Thymus (tissue), 11 donors: ENCODE measurements around the gene PLA2G6. TPM values are rescaled to one million over a fixed set of nuclear protein-coding genes. Genes with fewer than 3 reads are reported as not detected.

Experiments
- DNase-seq, 9 donors: peaks; one replicate each; pipeline ENCODE4 v3.0.0-alpha.2; 2013; ENCODE audit warnings: low spot score in 9 of 9, low read depth in 6 of 9, missing footprints in 1 of 9
- H3K27ac ChIP-seq, 2 donors: one replicate each; pipeline ENCODE4 v1.5.1; 2013; ENCODE audit warnings: control low read depth in 1 of 2, low read depth in 1 of 2, low read length in 1 of 2, mild to moderate bottlenecking in 1 of 2, moderate library complexity in 1 of 2
- H3K27me3 ChIP-seq, 2 donors: one replicate each; pipeline ENCODE4 v1.5.1; 2013; ENCODE audit warnings: low read length in 1 of 2; ENCODE audit not compliant: control insufficient read depth in 2 of 2, insufficient read depth in 1 of 2
- H3K36me3 ChIP-seq, 2 donors: one replicate each; pipeline ENCODE4 v1.5.1; 2013; ENCODE audit warnings: low read length in 1 of 2, mild to moderate bottlenecking in 1 of 2, moderate library complexity in 1 of 2; ENCODE audit not compliant: control insufficient read depth in 2 of 2, insufficient read depth in 2 of 2
- H3K4me1 ChIP-seq, 2 donors: one replicate each; pipeline ENCODE4 v1.5.1; 2013; ENCODE audit warnings: low read length in 2 of 2; ENCODE audit not compliant: control insufficient read depth in 2 of 2, insufficient read depth in 2 of 2
- H3K4me3 ChIP-seq, 2 donors: one replicate each; pipeline ENCODE4 v1.5.1; 2013; ENCODE audit warnings: low read length in 2 of 2, control low read depth in 1 of 2, mild to moderate bottlenecking in 1 of 2
- H3K9me3 ChIP-seq, 2 donors: one replicate each; pipeline ENCODE4 v1.5.1; 2013; ENCODE audit warnings: low read length in 1 of 2, mild to moderate bottlenecking in 1 of 2; ENCODE audit not compliant: control insufficient read depth in 2 of 2, insufficient read depth in 1 of 2
- WGBS: extraction: QIAGEN DNeasy Blood & Tissue Kit; methylation state at CpG from one replicate; pipeline ENCODE4 v1.1.7; 2013; 5-methylcytosine and 5-hydroxymethylcytosine counted together
- polyA plus RNA-seq: library from polyadenylated mRNA; stranded (reverse); fragments of 200-250 nt; gene quantifications from one replicate; pipeline ENCODE4 v1.2.3, GENCODE V29; 2013
- total RNA-seq: library from RNA; stranded (reverse); fragments of 120-200 nt; gene quantifications from one replicate; pipeline ENCODE4 v1.2.4, GENCODE V29; 2013
- donor health status: healthy.

Gene PLA2G6
- total and polyA plus RNA-seq, 2 donors, result 25.6 to 103 TPM

DNA sequence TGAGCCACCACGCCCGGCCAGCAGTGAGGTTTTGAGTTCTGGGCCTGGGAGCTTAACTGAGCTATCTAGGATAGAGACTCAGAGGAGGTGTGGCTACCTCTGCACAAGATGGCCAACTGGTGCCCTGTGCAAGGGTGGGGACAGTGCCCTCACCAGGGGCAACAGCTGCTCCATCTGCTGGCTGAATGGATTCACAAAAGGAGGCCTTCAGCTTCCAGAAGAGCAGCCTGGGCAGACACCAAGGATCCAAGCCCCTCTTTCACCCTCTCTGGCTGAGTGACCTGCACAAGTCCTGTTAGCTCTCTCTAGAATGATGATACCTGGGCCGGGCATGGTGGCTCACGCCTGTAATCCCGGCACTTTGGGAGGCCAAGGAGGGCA, 37.6 kb downstream of the PLA2G6 start:
- WGBS, result 90% methylated on average over 5 of the region's 5 CpGs
- Histone ChIP-seq H3K4me1 (peaks cover 5 to 8% of the 10 kb centered on the region in 2 donors), H3K27me3 (no peaks in the 10 kb centered on the region), H3K9me3 (peaks cover 0 to under 1% of the 10 kb centered on the region in 2 donors), H3K36me3 (peaks cover 27 to 31% of the 10 kb centered on the region in 2 donors), H3K4me3 (no peak overlapping the region), H3K27ac (no peak overlapping the region)
- no peak for DNase-seq

DNA sequence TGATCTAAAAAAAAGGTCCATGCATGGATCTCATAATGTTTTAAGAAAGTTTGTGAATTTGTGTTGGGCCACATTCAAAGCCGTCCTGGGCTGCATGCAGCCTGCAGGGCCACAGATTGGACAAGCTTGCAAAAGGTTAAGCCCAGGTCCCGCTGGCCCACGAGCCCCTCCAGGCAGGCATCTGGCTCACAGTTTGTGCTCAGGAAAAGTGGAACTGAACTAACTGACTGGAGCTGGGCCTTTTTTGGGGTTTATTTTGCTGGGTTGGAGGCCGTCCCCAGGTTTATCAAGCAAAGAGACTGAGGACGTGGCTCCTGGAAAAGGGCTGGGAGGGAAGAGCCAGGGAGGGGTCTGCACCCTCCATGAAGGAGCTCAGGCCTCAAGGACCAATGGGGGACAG, 39.0 kb downstream of the PLA2G6 start:
- WGBS, result 88% methylated on average over 5 of the region's 5 CpGs
- Histone ChIP-seq H3K4me1 (no peaks in the 10 kb centered on the region), H3K36me3 (peaks cover 34 to 45% of the 10 kb centered on the region in 2 donors), H3K27me3 (no peaks in the 10 kb centered on the region), H3K4me3 (no peak overlapping the region), H3K9me3 (peaks cover 0 to 1% of the 10 kb centered on the region in 2 donors), H3K27ac (no peak overlapping the region)
- DNase-seq, result no peak

DNA sequence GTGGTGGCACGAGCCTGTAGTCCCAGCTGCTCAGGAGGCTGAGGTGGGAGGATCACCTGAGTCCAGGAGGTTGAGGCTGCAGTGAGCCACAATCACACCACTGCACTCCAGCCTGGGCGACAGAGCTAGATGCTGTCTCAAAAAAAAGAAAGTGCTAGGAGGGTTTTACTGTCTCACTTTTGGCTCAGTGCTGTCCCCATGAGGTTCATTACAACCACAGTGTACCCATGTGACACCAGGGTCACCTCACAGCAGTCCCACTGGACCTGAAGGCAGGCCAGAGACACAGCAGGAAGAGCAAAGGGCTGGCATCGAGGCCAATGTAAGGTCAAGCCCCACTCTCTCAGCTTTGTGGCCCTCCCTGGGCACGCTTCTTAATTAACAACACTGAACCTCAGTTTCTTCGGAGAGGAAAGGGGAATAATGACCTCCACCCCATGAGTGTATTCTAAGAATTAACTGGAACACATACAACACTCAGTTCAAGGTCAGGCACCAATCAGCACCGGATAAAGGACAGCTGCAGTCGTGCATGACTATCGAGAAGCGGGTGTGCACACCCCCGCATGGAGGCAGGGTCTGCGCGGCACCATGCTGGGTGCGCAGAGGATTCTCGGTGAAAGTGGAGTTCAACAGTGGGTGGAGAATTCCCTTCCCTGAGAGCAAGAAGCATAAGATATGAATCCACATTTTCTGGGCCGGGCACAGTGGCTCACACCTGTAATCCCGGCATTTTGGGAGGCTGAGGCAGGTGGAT, 40.2 kb downstream of the PLA2G6 start:
- Histone ChIP-seq H3K4me3 (no peak overlapping the region), H3K4me1 (no peaks in the 10 kb centered on the region), H3K27me3 (no peaks in the 10 kb centered on the region), H3K9me3 (peaks cover 0 to 1% of the 10 kb centered on the region in 2 donors), H3K27ac (no peak overlapping the region), H3K36me3 (peaks cover 37 to 53% of the 10 kb centered on the region in 2 donors)
- WGBS, result 94% methylated on average over 16 of the region's 16 CpGs
- DNase-seq, result no peak

DNA sequence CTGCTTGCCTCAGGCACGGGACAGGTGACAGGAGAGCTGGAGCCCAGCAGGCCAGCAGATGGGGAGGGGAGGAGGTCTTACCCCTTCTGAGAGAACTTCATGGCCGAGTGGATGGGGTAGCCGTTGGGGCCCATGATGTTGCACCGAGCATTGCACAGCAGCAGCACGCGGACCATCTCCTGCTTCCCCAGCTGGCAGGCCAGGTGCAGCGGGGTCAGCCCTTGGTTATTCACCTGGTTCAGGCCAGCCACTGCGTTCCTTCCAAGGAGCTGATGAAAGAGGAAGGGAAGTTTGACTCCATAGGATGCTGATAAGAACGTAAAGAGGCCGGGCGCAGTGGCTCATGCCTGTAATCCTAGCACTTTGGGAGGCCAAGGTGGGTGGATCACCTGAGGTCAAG, 41.7 kb downstream of the PLA2G6 start:
- Histone ChIP-seq H3K36me3 (peaks cover 44 to 54% of the 10 kb centered on the region in 2 donors), H3K9me3 (peaks cover 0 to 1% of the 10 kb centered on the region in 2 donors), H3K27ac (no peak overlapping the region), H3K4me3 (no peak overlapping the region), H3K4me1 (no peaks in the 10 kb centered on the region), H3K27me3 (no peaks in the 10 kb centered on the region)
- no peak for DNase-seq
- WGBS, result 98% methylated on average over 11 of the region's 11 CpGs

DNA sequence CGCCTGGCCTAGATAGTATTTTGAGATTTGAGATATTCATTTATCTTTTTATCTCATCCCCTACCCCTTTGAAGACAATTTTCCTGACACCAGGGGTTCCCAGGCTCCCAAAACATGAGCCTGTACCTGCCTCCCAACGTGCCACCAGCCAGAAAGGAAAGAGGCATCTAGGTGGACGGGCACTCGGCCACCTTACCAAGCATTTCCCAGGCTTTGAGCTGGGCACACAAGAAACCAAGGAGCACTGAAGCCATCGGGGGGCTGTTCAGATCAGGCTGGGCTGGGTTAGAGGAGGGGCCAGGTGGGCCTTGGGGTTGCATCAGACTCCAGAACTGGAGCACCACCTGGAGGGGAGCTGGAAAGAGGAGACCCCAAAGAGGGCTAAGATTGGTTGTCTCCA, 42.7 kb downstream of the PLA2G6 start:
- H3K36me3 ChIP-seq, result peaks cover 46 to 59% of the 10 kb centered on the region in 2 donors
- DNase-seq, result no peak
- no peaks in the 10 kb centered on the region for H3K27me3 ChIP-seq

DNA sequence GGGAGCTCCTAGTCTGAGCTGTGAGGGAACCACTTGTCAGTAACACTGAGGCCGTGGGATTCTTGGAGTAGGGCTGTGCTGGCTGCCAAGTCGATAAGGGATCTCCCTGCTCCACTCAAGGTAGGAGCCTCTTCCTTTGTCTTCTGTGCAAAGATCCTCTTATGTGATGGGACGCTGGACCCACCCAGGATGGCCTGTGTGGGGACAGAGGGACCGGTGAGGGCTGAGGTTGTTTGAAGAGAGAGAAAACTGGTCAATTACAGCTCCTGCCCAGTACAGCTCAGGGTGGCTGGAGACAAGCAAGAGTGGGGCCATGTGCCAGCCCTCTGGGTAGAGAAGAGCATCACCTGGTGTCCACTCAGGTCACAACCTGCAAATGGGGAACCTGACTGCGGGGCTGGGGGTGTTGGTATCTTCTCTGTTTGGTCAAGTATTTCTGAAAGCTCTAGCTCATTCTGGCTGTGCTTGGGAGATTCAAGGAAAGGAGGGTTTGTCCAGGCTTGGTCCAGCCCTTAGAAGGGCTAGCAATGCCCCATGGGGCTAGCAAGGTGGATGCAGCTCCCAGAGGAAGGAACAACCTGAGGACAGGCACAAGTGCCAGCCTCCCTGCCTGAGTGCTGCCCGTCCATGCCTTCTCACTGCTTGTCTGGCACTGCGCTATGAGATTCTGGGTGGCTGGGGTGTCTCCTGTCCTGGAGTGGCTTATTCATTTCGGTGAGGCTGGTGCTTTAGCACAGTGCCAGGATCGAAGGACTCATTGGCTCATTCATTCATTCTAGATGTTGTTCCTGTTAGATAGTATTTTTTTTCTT, 43.5 kb downstream of the PLA2G6 start:
- 99% methylated on average over 9 of the region's 9 CpGs for WGBS
- Histone ChIP-seq H3K36me3 (peaks cover 46 to 63% of the 10 kb centered on the region in 2 donors), H3K4me1 (no peaks in the 10 kb centered on the region), H3K4me3 (no peak overlapping the region), H3K27me3 (no peaks in the 10 kb centered on the region), H3K9me3 (peaks cover 0 to 1% of the 10 kb centered on the region in 2 donors), H3K27ac (no peak overlapping the region)
- no peak for DNase-seq

More for the DNA sequence above, 42.7 kb downstream of the PLA2G6 start:
- Histone ChIP-seq H3K4me3 (no peak overlapping the region), H3K9me3 (peaks cover 0 to 1% of the 10 kb centered on the region in 2 donors), H3K4me1 (no peaks in the 10 kb centered on the region), H3K27ac (no peak overlapping the region)
- WGBS, result 96% methylated on average over 5 of the region's 5 CpGs

DNA sequence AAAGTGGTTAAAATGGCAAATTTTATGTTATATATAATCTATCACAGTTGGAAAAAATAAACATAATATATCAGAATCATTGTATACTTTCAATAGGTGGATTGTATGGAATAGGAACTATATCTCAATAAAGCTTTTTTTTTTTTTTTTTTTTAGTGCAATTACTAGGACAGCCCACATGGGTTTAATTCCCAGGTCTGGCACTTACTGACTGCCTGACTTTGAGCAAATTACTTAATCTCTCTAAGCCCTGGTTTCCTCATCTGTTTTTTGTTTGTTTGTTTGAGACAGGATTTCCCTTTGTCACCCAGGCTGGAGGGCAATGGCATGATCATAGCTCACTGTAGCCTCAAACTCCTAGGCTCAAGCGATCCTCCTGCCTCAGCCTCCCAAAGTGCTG, 45.0 kb downstream of the PLA2G6 start:
- Histone ChIP-seq H3K36me3 (peaks cover 46 to 65% of the 10 kb centered on the region in 2 donors), H3K27ac (no peak overlapping the region), H3K4me1 (no peaks in the 10 kb centered on the region), H3K27me3 (no peaks in the 10 kb centered on the region), H3K9me3 (peaks cover 0 to 1% of the 10 kb centered on the region in 2 donors), H3K4me3 (no peak overlapping the region)
- no peak for DNase-seq
- WGBS, result 96% methylated on average over 1 of the region's 1 CpG

DNA sequence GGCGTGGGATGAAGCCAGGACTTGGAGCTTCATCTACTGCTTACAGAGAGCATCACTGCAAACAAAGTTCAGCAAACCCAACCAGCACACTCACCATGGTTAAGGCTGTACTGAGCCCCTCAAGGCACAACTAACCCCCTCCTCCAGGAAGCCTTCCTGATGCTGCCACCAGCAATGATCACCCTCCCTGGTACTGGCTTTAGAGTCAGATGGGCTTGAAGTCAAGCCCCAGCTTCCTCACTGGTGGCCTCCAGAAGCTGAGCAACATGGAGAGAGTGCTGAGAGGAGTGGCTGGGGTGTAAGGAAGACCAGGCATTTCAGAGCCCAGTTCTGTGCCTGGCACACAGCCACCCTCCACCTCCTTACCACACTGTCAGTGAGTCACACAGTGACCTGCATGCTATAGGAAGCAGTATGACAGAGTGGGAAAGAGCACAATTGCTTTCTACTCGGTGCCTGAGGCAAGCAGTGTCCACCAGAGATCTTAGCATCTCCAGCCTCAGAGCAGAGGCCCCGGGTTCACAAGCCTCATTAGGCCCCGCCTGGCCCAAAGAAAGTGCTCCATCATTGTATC, 46.4 kb downstream of the PLA2G6 start:
- H3K27ac ChIP-seq, result no peak overlapping the region
- no peak overlapping the region for H3K4me3 ChIP-seq
- no peaks in the 10 kb centered on the region for H3K4me1 ChIP-seq
- DNase-seq, result no peak
- H3K36me3 ChIP-seq, result peaks cover 46 to 59% of the 10 kb centered on the region in 2 donors
- H3K9me3 ChIP-seq, result peaks cover 0 to 1% of the 10 kb centered on the region in 2 donors
- no peaks in the 10 kb centered on the region for H3K27me3 ChIP-seq
- 97% methylated on average over 4 of the region's 4 CpGs for WGBS

DNA sequence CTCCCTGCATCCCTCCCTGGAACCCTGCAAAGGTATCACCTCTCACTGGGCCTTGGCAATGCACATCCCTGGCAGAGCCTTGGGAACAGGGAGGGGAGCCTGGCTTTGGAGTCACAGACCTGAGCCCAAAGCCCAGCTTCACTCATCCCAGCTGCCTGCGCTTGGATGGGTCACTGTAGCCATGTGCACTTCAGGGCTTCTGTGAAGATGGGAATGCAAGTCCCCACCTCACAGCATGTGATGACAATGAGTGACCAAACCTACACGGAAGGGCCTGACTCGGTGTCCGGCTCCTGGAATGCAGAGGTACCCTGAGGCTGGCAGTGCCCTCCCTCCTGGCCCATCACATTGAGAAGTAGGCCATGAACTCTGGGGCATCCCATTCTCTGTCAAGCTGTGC, 48.3 kb downstream of the PLA2G6 start:
- H3K27ac ChIP-seq, result no peak overlapping the region
- WGBS, result 97% methylated on average over 4 of the region's 4 CpGs
- no peak overlapping the region for H3K4me3 ChIP-seq
- DNase-seq, result no peak
- no peaks in the 10 kb centered on the region for H3K27me3 ChIP-seq
- peaks cover 54 to 65% of the 10 kb centered on the region in 2 donors for H3K36me3 ChIP-seq
- H3K9me3 ChIP-seq, result no peaks in the 10 kb centered on the region
- H3K4me1 ChIP-seq, result no peaks in the 10 kb centered on the region
